ENCODE data around the gene CNKSR3. TPM values are rescaled to one million over a fixed set of nuclear protein-coding genes. Genes with fewer than 3 reads are reported as not detected.
A peak's percentile ranks its signal among the peaks of the same experiment; 100 is the strongest.

The CNKSR3 gene
- total RNA-seq, 1 donor from 2014 or later = 11.8 TPM

- no peak for DNase-seq
- ATAC-seq = no peak
- TF ChIP-seq, protein P1, sequence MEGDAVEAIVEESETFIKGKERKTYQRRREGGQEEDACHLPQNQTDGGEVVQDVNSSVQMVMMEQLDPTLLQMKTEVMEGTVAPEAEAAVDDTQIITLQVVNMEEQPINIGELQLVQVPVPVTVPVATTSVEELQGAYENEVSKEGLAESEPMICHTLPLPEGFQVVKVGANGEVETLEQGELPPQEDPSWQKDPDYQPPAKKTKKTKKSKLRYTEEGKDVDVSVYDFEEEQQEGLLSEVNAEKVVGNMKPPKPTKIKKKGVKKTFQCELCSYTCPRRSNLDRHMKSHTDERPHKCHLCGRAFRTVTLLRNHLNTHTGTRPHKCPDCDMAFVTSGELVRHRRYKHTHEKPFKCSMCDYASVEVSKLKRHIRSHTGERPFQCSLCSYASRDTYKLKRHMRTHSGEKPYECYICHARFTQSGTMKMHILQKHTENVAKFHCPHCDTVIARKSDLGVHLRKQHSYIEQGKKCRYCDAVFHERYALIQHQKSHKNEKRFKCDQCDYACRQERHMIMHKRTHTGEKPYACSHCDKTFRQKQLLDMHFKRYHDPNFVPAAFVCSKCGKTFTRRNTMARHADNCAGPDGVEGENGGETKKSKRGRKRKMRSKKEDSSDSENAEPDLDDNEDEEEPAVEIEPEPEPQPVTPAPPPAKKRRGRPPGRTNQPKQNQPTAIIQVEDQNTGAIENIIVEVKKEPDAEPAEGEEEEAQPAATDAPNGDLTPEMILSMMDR (IDR thresholded peaks at IDR 0.05) = no peak
- H3K4me3 ChIP-seq = no peak overlapping the region
- H3K27me3 ChIP-seq = no peaks in the 10 kb centered on the region
- H3K9me3 ChIP-seq = no peaks in the 10 kb centered on the region
- intact Hi-C loops (cut with DNase I) = no loop called here
- peaks cover 26% of the 10 kb centered on the region for H3K4me1 ChIP-seq
- no peak overlapping the region for H3K27ac ChIP-seq
- no peaks in the 10 kb centered on the region for H3K36me3 ChIP-seq
Observed at GRCh38 chr6:154406869-154407268, 103.6 kb downstream of the CNKSR3 start.

GRCh38 chr6:154406301-154406700, 104.2 kb downstream of the CNKSR3 start:
- Histone ChIP-seq H3K27me3 (no peaks in the 10 kb centered on the region), H3K4me3 (no peak overlapping the region), H3K9me3 (no peaks in the 10 kb centered on the region), H3K27ac (no peak overlapping the region), H3K36me3 (no peaks in the 10 kb centered on the region), H3K4me1 (peaks cover 25% of the 10 kb centered on the region)
- intact Hi-C loops (cut with DNase I) = no loop called here
- ATAC-seq = no peak
- TF ChIP-seq, protein P1 (IDR thresholded peaks at IDR 0.05) = no peak
- DNase-seq = no peak

- TF ChIP-seq, protein P1 (IDR thresholded peaks at IDR 0.05) = no peak
- intact Hi-C loops (cut with DNase I) = no loop called here
- ATAC-seq (no peak), DNase-seq (no peak)
- Histone ChIP-seq H3K9me3 (no peaks in the 10 kb centered on the region), H3K4me1 (peaks cover 13% of the 10 kb centered on the region), H3K27me3 (no peaks in the 10 kb centered on the region), H3K27ac (no peak overlapping the region), H3K36me3 (no peaks in the 10 kb centered on the region), H3K4me3 (no peak overlapping the region)
Observed at GRCh38 chr6:154404791-154405400, 105.6 kb downstream of the CNKSR3 start.

DNA sequence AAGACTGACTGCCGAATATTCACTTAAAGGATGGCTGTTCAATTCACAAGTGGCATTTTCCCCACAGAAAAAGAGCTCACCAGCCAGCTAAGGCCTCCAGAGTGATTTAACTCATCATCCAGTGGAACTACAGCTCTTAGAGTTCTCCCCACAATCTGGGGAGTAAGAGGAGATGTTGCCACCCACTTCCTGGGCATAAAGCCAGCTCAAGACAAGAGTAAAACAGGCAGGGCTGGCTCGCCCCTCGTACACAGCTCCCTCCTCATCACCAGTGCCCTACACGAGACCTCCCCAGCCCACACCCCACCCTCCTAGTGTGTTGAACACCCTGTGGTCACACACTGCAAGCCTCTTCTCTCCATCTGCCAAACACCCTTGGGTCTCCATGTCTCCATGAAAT, 106.7 kb downstream of the CNKSR3 start:
- H3K4me3 ChIP-seq = no peak overlapping the region
- intact Hi-C loops (cut with DNase I) = no loop called here
- peaks cover 2% of the 10 kb centered on the region for H3K4me1 ChIP-seq
- ATAC-seq (peak; percentile 35), DNase-seq (no peak)
- no peaks in the 10 kb centered on the region for H3K27me3 ChIP-seq
- H3K27ac ChIP-seq = no peak overlapping the region
- H3K36me3 ChIP-seq = no peaks in the 10 kb centered on the region
- H3K9me3 ChIP-seq = no peaks in the 10 kb centered on the region
- TF ChIP-seq, protein P1 (IDR thresholded peaks at IDR 0.05) = no peak

DNA sequence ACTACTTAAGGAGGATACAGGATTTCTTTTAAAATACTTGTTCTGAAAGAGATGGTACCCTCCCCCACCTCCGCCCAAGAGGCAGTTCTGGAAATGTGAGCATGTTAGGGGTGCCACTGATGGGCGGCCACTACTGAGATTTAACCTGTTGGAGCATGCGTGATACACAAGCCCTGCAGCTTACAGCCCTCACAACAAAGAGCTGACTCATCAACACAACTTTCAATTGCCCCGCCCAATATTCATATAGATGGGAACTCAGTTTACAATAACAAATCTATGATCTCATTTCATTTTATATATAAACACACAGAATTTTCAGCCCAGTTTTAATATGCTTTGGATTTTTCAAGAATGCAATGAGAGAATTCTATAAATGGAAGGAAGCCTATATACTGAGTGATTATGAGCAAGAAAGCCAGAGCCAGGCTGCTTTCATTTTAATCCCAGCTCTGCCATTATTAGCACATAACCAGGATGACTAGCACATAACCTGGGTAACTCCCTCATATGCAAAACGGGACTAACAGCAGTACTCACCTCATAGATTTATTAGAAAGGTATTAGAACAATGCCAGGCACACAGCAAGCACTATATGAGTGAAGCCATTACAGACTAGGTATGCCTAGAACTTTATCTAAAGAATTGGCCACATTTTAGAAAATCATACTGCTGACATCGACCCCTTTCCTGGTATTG, 108.3 kb downstream of the CNKSR3 start:
- Histone ChIP-seq H3K27ac (no peak overlapping the region), H3K27me3 (no peaks in the 10 kb centered on the region), H3K9me3 (no peaks in the 10 kb centered on the region), H3K4me1 (no peaks in the 10 kb centered on the region), H3K36me3 (no peaks in the 10 kb centered on the region), H3K4me3 (no peak overlapping the region)
- intact Hi-C loops (cut with DNase I) = no loop called here
- ATAC-seq = no peak
- TF ChIP-seq, protein P1 (IDR thresholded peaks at IDR 0.05) = no peak
- DNase-seq = no peak
